ENCODE data around the gene PLAAT2.

DNA sequence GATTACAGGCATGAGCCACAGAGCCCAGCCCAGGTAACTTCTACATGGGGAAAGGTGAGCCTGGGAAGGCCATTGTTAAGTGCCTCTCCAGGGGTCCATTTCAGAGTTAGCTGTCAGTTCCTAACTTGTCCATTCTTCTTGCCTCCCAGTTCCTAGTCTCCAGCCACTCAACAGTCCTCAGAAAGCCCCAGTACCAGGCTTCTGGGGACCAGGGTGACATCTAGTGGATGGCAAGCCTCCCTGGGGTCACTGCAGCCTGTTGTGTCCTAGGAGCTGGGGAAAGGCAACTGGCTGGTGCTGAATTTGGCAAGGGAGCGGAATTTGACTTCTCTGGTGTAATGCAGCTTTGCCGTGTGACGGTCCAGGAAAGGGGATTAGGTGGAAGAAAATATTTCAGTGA is 55.2 kb downstream of the PLAAT2 start:
- TF ChIP-seq, protein P1, sequence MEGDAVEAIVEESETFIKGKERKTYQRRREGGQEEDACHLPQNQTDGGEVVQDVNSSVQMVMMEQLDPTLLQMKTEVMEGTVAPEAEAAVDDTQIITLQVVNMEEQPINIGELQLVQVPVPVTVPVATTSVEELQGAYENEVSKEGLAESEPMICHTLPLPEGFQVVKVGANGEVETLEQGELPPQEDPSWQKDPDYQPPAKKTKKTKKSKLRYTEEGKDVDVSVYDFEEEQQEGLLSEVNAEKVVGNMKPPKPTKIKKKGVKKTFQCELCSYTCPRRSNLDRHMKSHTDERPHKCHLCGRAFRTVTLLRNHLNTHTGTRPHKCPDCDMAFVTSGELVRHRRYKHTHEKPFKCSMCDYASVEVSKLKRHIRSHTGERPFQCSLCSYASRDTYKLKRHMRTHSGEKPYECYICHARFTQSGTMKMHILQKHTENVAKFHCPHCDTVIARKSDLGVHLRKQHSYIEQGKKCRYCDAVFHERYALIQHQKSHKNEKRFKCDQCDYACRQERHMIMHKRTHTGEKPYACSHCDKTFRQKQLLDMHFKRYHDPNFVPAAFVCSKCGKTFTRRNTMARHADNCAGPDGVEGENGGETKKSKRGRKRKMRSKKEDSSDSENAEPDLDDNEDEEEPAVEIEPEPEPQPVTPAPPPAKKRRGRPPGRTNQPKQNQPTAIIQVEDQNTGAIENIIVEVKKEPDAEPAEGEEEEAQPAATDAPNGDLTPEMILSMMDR (IDR thresholded peaks at IDR 0.05), result no peak
- TF ChIP-seq EZH2 (IDR thresholded peaks at IDR 0.05; ENCODE audit: borderline replicate concordance, insufficient read depth, low read depth, low read length, poor library complexity, severe bottlenecking), result no peak
